ENCODE data around the gene EPYC.

EPYC gene

DNA sequence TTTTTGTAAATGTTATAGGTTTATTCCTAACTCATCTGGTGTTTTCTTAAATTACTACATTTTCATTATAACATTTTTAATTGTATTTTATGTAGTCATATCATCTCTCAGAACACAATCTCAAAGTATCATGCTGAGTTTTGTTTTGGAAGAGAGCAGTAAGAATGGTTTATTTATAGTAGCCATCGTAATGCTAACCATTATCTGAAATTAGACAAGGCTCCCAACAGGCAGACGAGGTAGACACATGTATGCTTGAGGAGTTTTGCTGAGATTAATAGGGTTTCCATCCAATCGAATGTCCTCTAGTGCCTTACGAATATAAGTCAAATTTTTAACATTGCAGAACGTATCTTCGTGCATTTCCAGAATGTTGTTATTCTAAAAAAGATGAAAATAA lies 40.8 kb downstream of the EPYC start:
- Histone ChIP-seq H4K91ac (ENCODE audit: low read depth, low read length, poor library complexity) (no peak overlapping the region), H4K8ac (ENCODE audit: low read depth, low read length) (no peak overlapping the region), H3K9ac (ENCODE audit: low read depth, low read length, poor library complexity) (no peak overlapping the region), H2BK12ac (ENCODE audit: low read length) (no peak overlapping the region), H3K27me3 (ENCODE audit: control insufficient read depth in 3 of 3, insufficient read depth in 3 of 3, low read depth in 1 of 3, low read length in 3 of 3) (no peaks in the 10 kb centered on the region), H3K4me3 (ENCODE audit: low read length in 2 of 2) (no peak overlapping the region), H3K4me2 (ENCODE audit: insufficient read depth, low read length, poor library complexity, severe bottlenecking) (no peak overlapping the region), H3K36me3 (replicated peaks in 1 of 2; ENCODE audit: control insufficient read depth in 2 of 2, insufficient read depth in 2 of 2, low read length in 2 of 2) (no peaks in the 10 kb centered on the region), H3K4me1 (ENCODE audit: control insufficient read depth in 2 of 2, insufficient read depth in 1 of 2, low read depth in 1 of 2, low read length in 2 of 2) (no peaks in the 10 kb centered on the region), H3K4ac (ENCODE audit: low read length) (no peak overlapping the region), H3K18ac (ENCODE audit: low read length) (no peak overlapping the region), H2AK5ac (ENCODE audit: low read depth, low read length) (no peak overlapping the region), H3K79me1 (ENCODE audit: low read depth, low read length) (no peaks in the 10 kb centered on the region), H3K23ac (ENCODE audit: low read depth, low read length, poor library complexity) (no peak overlapping the region), H3K27ac (replicated peaks; ENCODE audit: low read length) (no peak overlapping the region), H2BK120ac (ENCODE audit: low read depth, low read length) (no peak overlapping the region), H3K14ac (ENCODE audit: low read length) (no peak overlapping the region), H2BK15ac (ENCODE audit: low read length) (no peak overlapping the region), H2BK5ac (ENCODE audit: low read length) (no peak overlapping the region), H3K9me3 (replicated peaks in 1 of 2; ENCODE audit: control insufficient read depth in 2 of 2, insufficient read depth in 1 of 2, low read depth in 1 of 2, low read length in 2 of 2) (no peaks in the 10 kb centered on the region), H2AFZ (ENCODE audit: low read length) (no peak overlapping the region)
- no peak for DNase-seq (ENCODE audit: low spot score)
- WGBS, 2 donors (ENCODE audit: extremely low coverage in 2 of 2, insufficient read length in 2 of 2, insufficient replicate concordance in 1 of 2) = no CpG with 5 or more reads among the region's 6 CpGs

DNA sequence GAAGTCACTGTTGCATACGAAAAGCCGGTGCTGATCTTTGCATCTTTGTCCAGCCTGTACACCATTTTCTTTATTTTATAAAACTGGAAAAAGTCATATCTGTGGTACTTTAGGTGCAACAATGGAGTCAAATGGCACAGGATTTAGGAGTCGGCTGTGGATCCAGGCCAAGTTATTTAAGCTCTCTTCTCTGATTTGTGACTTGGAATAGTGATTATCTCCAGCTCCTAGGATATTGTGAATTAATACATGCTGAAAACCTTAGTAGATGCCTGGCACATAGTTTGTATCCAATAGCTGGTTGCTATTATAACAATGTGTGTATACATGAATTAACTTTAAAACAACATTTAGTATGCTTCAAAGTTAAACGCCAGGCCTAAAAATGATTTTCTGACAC lies 43.6 kb downstream of the EPYC start:
- Histone ChIP-seq H3K27ac (replicated peaks; ENCODE audit: low read length) (no peak overlapping the region), H2BK15ac (ENCODE audit: low read length) (no peak overlapping the region), H2BK12ac (ENCODE audit: low read length) (no peak overlapping the region), H2BK5ac (ENCODE audit: low read length) (no peak overlapping the region), H3K9ac (ENCODE audit: low read depth, low read length, poor library complexity) (no peak overlapping the region), H3K4me2 (ENCODE audit: insufficient read depth, low read length, poor library complexity, severe bottlenecking) (no peak overlapping the region), H3K9me3 (replicated peaks in 1 of 2; ENCODE audit: control insufficient read depth in 2 of 2, insufficient read depth in 1 of 2, low read depth in 1 of 2, low read length in 2 of 2) (no peaks in the 10 kb centered on the region), H4K8ac (ENCODE audit: low read depth, low read length) (no peak overlapping the region), H3K4ac (ENCODE audit: low read length) (no peak overlapping the region), H4K91ac (ENCODE audit: low read depth, low read length, poor library complexity) (no peak overlapping the region), H3K18ac (ENCODE audit: low read length) (no peak overlapping the region), H3K79me1 (ENCODE audit: low read depth, low read length) (no peaks in the 10 kb centered on the region), H3K36me3 (replicated peaks in 1 of 2; ENCODE audit: control insufficient read depth in 2 of 2, insufficient read depth in 2 of 2, low read length in 2 of 2) (no peaks in the 10 kb centered on the region), H2AFZ (ENCODE audit: low read length) (no peak overlapping the region), H2BK120ac (ENCODE audit: low read depth, low read length) (no peak overlapping the region), H3K4me1 (ENCODE audit: control insufficient read depth in 2 of 2, insufficient read depth in 1 of 2, low read depth in 1 of 2, low read length in 2 of 2) (no peaks in the 10 kb centered on the region), H3K14ac (ENCODE audit: low read length) (no peak overlapping the region), H2AK5ac (ENCODE audit: low read depth, low read length) (no peak overlapping the region), H3K23ac (ENCODE audit: low read depth, low read length, poor library complexity) (no peak overlapping the region), H3K27me3 (ENCODE audit: control insufficient read depth in 3 of 3, insufficient read depth in 3 of 3, low read depth in 1 of 3, low read length in 3 of 3) (no peaks in the 10 kb centered on the region), H3K4me3 (ENCODE audit: low read length in 2 of 2) (no peak overlapping the region)
- WGBS, 2 donors (ENCODE audit: extremely low coverage in 2 of 2, insufficient read length in 2 of 2, insufficient replicate concordance in 1 of 2) = no CpG with 5 or more reads among the region's 4 CpGs
- DNase-seq (ENCODE audit: low spot score) = no peak

DNA sequence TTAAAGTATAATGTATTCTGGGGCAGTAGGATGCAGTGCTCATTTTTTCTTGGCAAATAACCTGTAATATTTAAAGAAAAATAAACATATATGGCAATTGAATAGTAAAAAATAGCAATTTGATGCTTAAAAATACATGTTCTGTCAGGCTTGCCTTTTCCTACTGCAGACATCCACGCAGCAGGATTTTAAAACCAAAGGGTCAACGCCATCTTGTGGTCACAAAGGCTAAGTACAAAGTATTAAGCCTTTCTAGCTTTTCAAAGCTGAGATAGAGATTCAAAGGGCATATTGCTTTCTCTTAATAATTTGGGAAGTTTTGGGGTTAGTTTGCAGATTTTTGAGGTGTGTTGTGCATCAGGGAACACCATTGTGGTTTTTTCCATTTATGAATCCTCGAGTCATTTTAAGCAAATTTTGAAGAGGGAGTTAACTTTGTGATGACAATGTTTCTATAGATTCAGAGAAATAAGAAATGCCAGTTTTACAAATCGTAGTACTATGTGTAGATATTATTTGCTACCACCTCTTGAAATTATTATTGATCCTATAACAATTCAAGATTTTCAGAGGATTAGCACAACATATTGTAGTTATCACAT lies 45.1 kb downstream of the EPYC start:
- Histone ChIP-seq H3K4ac (ENCODE audit: low read length) (no peak overlapping the region), H3K9ac (ENCODE audit: low read depth, low read length, poor library complexity) (no peak overlapping the region), H3K27me3 (ENCODE audit: control insufficient read depth in 3 of 3, insufficient read depth in 3 of 3, low read depth in 1 of 3, low read length in 3 of 3) (no peaks in the 10 kb centered on the region), H2BK5ac (ENCODE audit: low read length) (no peak overlapping the region), H2BK12ac (ENCODE audit: low read length) (no peak overlapping the region), H3K79me1 (ENCODE audit: low read depth, low read length) (no peaks in the 10 kb centered on the region), H3K14ac (ENCODE audit: low read length) (no peak overlapping the region), H3K4me2 (ENCODE audit: insufficient read depth, low read length, poor library complexity, severe bottlenecking) (no peak overlapping the region), H4K91ac (ENCODE audit: low read depth, low read length, poor library complexity) (no peak overlapping the region), H3K18ac (ENCODE audit: low read length) (no peak overlapping the region), H2BK120ac (ENCODE audit: low read depth, low read length) (no peak overlapping the region), H3K4me1 (ENCODE audit: control insufficient read depth in 2 of 2, insufficient read depth in 1 of 2, low read depth in 1 of 2, low read length in 2 of 2) (no peaks in the 10 kb centered on the region), H4K8ac (ENCODE audit: low read depth, low read length) (no peak overlapping the region), H2AFZ (ENCODE audit: low read length) (no peak overlapping the region), H2AK5ac (ENCODE audit: low read depth, low read length) (no peak overlapping the region), H3K9me3 (replicated peaks in 1 of 2; ENCODE audit: control insufficient read depth in 2 of 2, insufficient read depth in 1 of 2, low read depth in 1 of 2, low read length in 2 of 2) (peaks cover 0 to 3% of the 10 kb centered on the region in 2 donors), H3K23ac (ENCODE audit: low read depth, low read length, poor library complexity) (no peak overlapping the region), H2BK15ac (ENCODE audit: low read length) (no peak overlapping the region), H3K4me3 (ENCODE audit: low read length in 2 of 2) (no peak overlapping the region), H3K36me3 (replicated peaks in 1 of 2; ENCODE audit: control insufficient read depth in 2 of 2, insufficient read depth in 2 of 2, low read length in 2 of 2) (no peaks in the 10 kb centered on the region), H3K27ac (replicated peaks; ENCODE audit: low read length) (no peak overlapping the region)
- WGBS, 2 donors (ENCODE audit: extremely low coverage in 2 of 2, insufficient read length in 2 of 2, insufficient replicate concordance in 1 of 2) = no CpG with 5 or more reads among the region's 4 CpGs
- peak; percentile 23 for DNase-seq (ENCODE audit: low spot score)

DNA sequence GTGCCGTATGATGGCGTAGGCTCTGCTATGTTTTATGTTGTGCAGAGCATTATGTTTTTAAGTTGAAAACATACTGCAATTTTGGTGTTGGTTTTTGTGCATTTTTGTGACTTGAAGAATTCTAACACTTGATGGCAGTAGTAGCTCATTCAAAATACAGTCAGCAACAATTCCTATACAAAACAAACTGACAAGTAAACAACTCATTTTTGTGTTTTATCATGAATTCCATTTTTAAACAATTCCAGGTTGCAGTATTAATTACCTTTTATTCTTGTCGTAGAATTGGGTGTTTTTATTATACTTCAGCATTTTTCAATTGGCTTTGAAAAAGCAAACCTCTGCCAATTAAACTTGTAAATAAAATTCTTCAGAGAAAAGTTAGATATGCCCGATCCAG lies 45.7 kb downstream of the EPYC start:
- Histone ChIP-seq H3K27me3 (ENCODE audit: control insufficient read depth in 3 of 3, insufficient read depth in 3 of 3, low read depth in 1 of 3, low read length in 3 of 3) (no peaks in the 10 kb centered on the region), H4K8ac (ENCODE audit: low read depth, low read length) (no peak overlapping the region), H2BK12ac (ENCODE audit: low read length) (no peak overlapping the region), H3K4me2 (ENCODE audit: insufficient read depth, low read length, poor library complexity, severe bottlenecking) (no peak overlapping the region), H3K9ac (ENCODE audit: low read depth, low read length, poor library complexity) (no peak overlapping the region), H3K9me3 (replicated peaks in 1 of 2; ENCODE audit: control insufficient read depth in 2 of 2, insufficient read depth in 1 of 2, low read depth in 1 of 2, low read length in 2 of 2) (peaks cover 0 to 3% of the 10 kb centered on the region in 2 donors), H2BK15ac (ENCODE audit: low read length) (no peak overlapping the region), H3K14ac (ENCODE audit: low read length) (no peak overlapping the region), H3K4me3 (ENCODE audit: low read length in 2 of 2) (no peak overlapping the region), H4K91ac (ENCODE audit: low read depth, low read length, poor library complexity) (no peak overlapping the region), H2BK5ac (ENCODE audit: low read length) (no peak overlapping the region), H3K79me1 (ENCODE audit: low read depth, low read length) (no peaks in the 10 kb centered on the region), H2AK5ac (ENCODE audit: low read depth, low read length) (no peak overlapping the region), H3K4me1 (ENCODE audit: control insufficient read depth in 2 of 2, insufficient read depth in 1 of 2, low read depth in 1 of 2, low read length in 2 of 2) (no peaks in the 10 kb centered on the region), H2BK120ac (ENCODE audit: low read depth, low read length) (no peak overlapping the region), H2AFZ (ENCODE audit: low read length) (no peak overlapping the region), H3K27ac (replicated peaks; ENCODE audit: low read length) (no peak overlapping the region), H3K23ac (ENCODE audit: low read depth, low read length, poor library complexity) (no peak overlapping the region), H3K4ac (ENCODE audit: low read length) (no peak overlapping the region), H3K18ac (ENCODE audit: low read length) (no peak overlapping the region), H3K36me3 (replicated peaks in 1 of 2; ENCODE audit: control insufficient read depth in 2 of 2, insufficient read depth in 2 of 2, low read length in 2 of 2) (no peaks in the 10 kb centered on the region)
- DNase-seq (ENCODE audit: low spot score) = no peak
- no CpG with 5 or more reads among the region's 4 CpGs for WGBS, 2 donors (ENCODE audit: extremely low coverage in 2 of 2, insufficient read length in 2 of 2, insufficient replicate concordance in 1 of 2)
